Activated naive CD4-positive, alpha-beta T cell treated with anti-CD3 and anti-CD28 coated beads for 36 hours (primary cell): Measurements from ENCODE around the gene PLA2G4A. TPM values are rescaled to one million over a fixed set of nuclear protein-coding genes. Genes with fewer than 3 reads are reported as not detected.
A peak's percentile ranks its signal among the peaks of the same experiment; 100 is the strongest.

Source experiments
- CTCF ChIA-PET: fragments of 350-600 bp; sonication (Branson Sonifier 250); formaldehyde crosslinking; loops from one replicate; lab custom pipeline; 2021; ENCODE audit warnings: antibody characterized with exemption; lab: Charles Lee
- DNase-seq: peaks from one replicate; pipeline ENCODE4 v3.0.0-alpha.2; 2020
- H3K27ac Mint-ChIP-seq: one replicate; pipeline ENCODE4 v1.8.0; 2021; ENCODE audit warnings: mild to moderate bottlenecking, mixed read lengths
- H3K27me3 Mint-ChIP-seq: one replicate; pipeline ENCODE4 v1.8.0; 2021; ENCODE audit warnings: low read depth, mixed read lengths
- H3K36me3 Mint-ChIP-seq: one replicate; pipeline ENCODE4 v1.8.0; 2021; ENCODE audit warnings: low read depth, mixed read lengths
- H3K4me1 Mint-ChIP-seq: one replicate; pipeline ENCODE4 v1.8.0; 2021; ENCODE audit warnings: low read depth, mixed read lengths
- H3K4me3 Mint-ChIP-seq: one replicate; pipeline ENCODE4 v1.8.0; 2021; ENCODE audit warnings: mild to moderate bottlenecking, moderate library complexity, mixed read lengths
- H3K9me3 Mint-ChIP-seq: one replicate; pipeline ENCODE4 v1.8.0; 2021; ENCODE audit warnings: mixed read lengths
- intact Hi-C: fragments of 100-400 bp; cut with micrococcal nuclease; formaldehyde crosslinking; loops from one replicate; pipeline ENCODE4 v1.15.1; 2023
- total RNA-seq, 2 experiments: library from RNA; stranded (reverse); gene quantifications; one replicate each; pipeline ENCODE4 v1.2.3, GENCODE V29; 2021

The PLA2G4A gene
- under 1 TPM; 0.12 to 0.26 TPM for total RNA-seq

DNA sequence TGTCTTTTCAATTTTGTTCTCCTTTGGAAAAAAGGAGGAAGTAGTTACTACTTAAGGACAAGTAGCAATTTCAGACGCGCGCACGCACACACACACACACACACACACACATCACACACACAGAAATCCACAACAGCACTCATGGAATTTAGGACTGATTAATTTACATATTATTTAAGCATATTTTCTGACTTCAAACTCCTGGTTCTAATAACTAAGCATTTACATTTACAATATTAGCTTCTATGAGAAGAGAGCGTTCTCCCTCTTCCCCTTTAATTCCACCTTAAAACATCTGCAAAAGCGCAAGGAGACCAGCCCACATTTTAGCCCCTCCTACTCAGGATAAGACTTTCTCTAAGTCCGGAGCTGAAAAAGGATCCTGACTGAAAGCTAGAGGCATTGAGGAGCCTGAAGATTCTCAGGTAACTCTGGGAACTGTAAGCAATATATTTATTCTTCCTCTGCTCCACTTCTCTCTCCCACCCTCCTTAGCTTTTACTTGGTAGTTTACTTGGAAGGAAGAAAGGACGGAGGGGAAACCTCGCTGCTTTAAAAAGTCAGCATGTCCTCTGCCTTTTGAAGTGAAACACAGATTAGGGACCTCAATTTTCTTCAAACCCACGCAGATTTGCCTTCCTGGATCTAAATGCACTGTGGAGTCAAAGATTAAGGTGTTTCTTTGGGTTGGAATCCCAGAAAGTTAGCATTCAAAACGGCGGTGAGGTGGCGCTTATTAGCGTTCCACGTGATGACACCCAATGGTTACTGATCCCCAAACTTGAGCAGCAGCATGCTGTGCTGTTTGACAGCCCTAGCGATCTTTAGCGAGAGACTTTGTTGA is at the start of gene PLA2G4A:
PLA2G4A (plus strand) TSS at position 339 of the 844 bp plus-strand sequence. CDS start 25,406 bp downstream, outside the sequence.
- Mint-ChIP-seq H3K4me3 (peak within 1 kb of the TSS; percentile 61), H3K9me3 (no peaks in the 10 kb centered on the region), H3K27ac (no peak within 1 kb of the TSS), H3K4me1 (peaks cover 8% of the 10 kb centered on the region), H3K27me3 (peaks cover 20% of the 10 kb centered on the region), H3K36me3 (no peaks in the 10 kb centered on the region)
- intact Hi-C loops: no loop called here
- CTCF ChIA-PET: no interaction called here
- DNase-seq: peak; percentile 12

DNA sequence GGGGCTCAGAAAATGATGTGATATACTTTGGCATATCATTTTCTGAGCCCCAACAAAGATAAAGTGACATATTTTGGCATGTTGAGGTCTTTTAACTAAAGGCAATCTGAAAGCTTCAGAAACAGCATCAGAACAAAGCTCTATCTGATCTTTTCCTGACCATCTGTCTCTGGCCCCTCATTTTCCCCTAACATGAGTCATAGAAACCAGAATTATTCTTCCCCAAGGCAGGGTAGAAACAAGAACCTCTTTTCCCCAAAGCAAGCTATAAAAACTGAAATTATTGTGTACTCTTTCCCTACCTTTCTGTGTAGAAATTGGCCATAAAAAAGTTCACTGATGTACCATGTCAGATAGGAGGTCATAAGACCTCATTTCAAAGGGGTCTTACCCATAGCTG is 48.7 kb upstream of the PLA2G4A start:
- CTCF ChIA-PET: no interaction called here
- no peaks in the 10 kb centered on the region for H3K36me3 Mint-ChIP-seq
- H3K4me3 Mint-ChIP-seq: no peak overlapping the region
- no peaks in the 10 kb centered on the region for H3K4me1 Mint-ChIP-seq
- DNase-seq: no peak
- H3K27me3 Mint-ChIP-seq: peaks cover 7% of the 10 kb centered on the region
- intact Hi-C loops: no loop called here
- H3K27ac Mint-ChIP-seq: no peak overlapping the region
- no peaks in the 10 kb centered on the region for H3K9me3 Mint-ChIP-seq

- H3K4me1 Mint-ChIP-seq: no peaks in the 10 kb centered on the region
- no peak for DNase-seq
- H3K4me3 Mint-ChIP-seq: no peak overlapping the region
- CTCF ChIA-PET: no interaction called here
- no peaks in the 10 kb centered on the region for H3K36me3 Mint-ChIP-seq
- intact Hi-C loops: no loop called here
- no peak overlapping the region for H3K27ac Mint-ChIP-seq
- H3K9me3 Mint-ChIP-seq: no peaks in the 10 kb centered on the region
- peaks cover 7% of the 10 kb centered on the region for H3K27me3 Mint-ChIP-seq
These were observed 47.0 kb upstream of the PLA2G4A start for GRCh38 chr1:186781730-186782129.

GRCh38 chr1:186782791-186783190 is 46.0 kb upstream of the PLA2G4A start:
- Mint-ChIP-seq H3K4me1 (no peaks in the 10 kb centered on the region), H3K4me3 (no peak overlapping the region), H3K27ac (no peak overlapping the region), H3K27me3 (peaks cover 7% of the 10 kb centered on the region), H3K36me3 (no peaks in the 10 kb centered on the region), H3K9me3 (no peaks in the 10 kb centered on the region)
- intact Hi-C loops: no loop called here
- DNase-seq: no peak
- CTCF ChIA-PET: no interaction called here

DNA sequence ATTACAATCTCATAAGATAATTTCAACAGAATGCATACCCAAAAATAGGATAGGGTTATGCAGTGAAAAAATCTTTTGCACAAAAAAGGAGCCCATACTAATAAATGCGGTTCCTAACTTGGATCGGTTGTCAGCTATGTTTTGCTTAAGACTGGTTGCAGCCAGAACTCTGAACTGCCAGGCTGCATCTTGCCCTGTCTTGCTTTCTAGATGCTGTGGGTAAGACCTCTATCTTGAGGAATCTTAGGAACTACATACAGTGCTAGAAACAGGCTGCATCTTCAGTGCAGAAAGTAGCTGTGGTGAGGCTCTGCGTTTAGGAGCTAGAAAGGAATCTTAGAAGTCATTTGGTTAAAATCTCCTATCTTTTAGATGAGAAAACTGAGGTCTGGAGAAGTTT is 45.6 kb upstream of the PLA2G4A start:
- Mint-ChIP-seq H3K27ac (no peak overlapping the region), H3K27me3 (peaks cover 7% of the 10 kb centered on the region), H3K4me3 (no peak overlapping the region), H3K9me3 (no peaks in the 10 kb centered on the region), H3K4me1 (no peaks in the 10 kb centered on the region), H3K36me3 (no peaks in the 10 kb centered on the region)
- CTCF ChIA-PET: no interaction called here
- no peak for DNase-seq
- intact Hi-C loops: no loop called here

DNA sequence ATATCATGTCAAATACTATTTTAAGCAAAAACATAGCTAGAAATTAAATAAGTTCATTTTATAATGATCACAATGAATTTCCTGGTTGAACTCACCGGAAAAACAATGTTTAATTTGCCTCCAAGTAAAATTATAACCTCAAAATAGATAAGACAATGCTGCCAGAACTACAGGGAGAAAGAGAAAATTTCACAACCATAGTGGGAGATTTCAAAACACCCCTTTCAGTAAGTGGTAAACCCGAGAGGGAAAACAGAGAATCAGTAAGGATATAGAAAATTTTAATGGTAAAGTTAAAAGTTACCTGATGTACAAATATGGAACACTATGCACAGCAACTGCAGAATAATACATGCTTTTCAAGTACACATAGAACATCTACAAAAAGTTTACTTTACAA is 43.2 kb upstream of the PLA2G4A start:
- Mint-ChIP-seq H3K9me3 (no peaks in the 10 kb centered on the region), H3K27me3 (peaks cover 4% of the 10 kb centered on the region), H3K4me3 (no peak overlapping the region), H3K36me3 (no peaks in the 10 kb centered on the region), H3K4me1 (no peaks in the 10 kb centered on the region), H3K27ac (no peak overlapping the region)
- CTCF ChIA-PET: no interaction called here
- intact Hi-C loops: no loop called here
- DNase-seq: no peak

DNA sequence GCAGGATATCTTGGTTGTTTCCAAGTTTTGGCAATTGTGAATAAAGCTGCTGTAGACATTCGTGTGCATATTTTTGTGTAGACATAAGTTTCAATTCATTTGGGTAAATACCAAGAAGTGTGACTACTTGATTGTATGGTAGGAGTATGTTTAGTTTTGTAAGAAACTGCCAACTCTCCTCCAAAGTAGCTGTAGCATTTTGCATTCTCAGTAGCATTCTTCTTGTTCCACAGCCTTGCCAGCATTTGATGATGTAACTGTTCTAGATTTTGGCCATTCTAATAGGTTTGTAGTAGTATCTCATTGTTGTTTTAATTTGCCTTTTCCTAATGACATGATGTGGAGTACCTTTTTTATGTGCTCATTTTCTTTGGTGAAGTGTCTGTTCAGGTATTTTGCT is 38.6 kb upstream of the PLA2G4A start:
- Mint-ChIP-seq H3K27me3 (peaks cover 3% of the 10 kb centered on the region), H3K9me3 (no peaks in the 10 kb centered on the region), H3K4me3 (no peak overlapping the region), H3K36me3 (no peaks in the 10 kb centered on the region), H3K27ac (no peak overlapping the region), H3K4me1 (no peaks in the 10 kb centered on the region)
- DNase-seq: no peak
- CTCF ChIA-PET: no interaction called here
- intact Hi-C loops: no loop called here

DNA sequence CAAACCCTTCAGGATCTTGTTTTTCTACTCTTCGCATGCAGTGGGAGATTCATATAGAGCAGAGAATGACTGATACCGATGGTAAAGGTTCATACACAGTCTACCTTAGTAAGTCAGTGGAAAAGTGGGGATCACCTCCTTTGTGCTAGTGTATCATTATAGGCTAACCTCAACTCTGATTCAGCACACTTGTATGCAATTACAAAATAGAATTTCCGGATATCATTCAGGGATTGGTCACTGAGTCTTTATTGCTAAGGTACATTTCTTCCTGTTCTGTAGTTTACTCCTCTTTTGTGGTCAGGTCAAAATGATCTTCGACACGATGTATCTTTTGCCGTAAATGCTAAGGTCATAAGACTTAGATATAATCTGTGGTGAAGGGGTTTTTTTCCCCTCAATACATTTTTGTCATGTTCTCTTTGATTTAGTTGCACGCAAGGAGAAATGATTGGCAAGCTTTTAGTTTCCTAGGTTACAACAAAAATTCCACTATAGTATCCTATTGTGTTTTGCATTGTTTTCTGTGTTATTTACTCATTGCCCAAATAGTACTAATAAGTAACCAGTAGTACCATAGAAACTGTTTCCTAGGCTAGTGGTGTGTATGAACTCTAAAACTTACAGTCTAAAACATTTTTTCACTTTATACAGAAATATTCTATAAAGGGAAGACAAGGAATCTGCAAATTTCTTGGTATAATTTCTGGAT is 35.7 kb upstream of the PLA2G4A start:
- Mint-ChIP-seq H3K27me3 (peaks cover 3% of the 10 kb centered on the region), H3K4me1 (no peaks in the 10 kb centered on the region), H3K36me3 (no peaks in the 10 kb centered on the region), H3K27ac (no peak overlapping the region), H3K9me3 (no peaks in the 10 kb centered on the region), H3K4me3 (no peak overlapping the region)
- CTCF ChIA-PET: no interaction called here
- intact Hi-C loops: no loop called here
- no peak for DNase-seq

GRCh38 chr1:186793582-186793927 is 35.2 kb upstream of the PLA2G4A start:
- no peak overlapping the region for H3K27ac Mint-ChIP-seq
- H3K36me3 Mint-ChIP-seq: no peaks in the 10 kb centered on the region
- peaks cover 3% of the 10 kb centered on the region for H3K27me3 Mint-ChIP-seq
- DNase-seq: no peak
- CTCF ChIA-PET: no interaction called here
- no peaks in the 10 kb centered on the region for H3K9me3 Mint-ChIP-seq
- intact Hi-C loops: no loop called here
- no peaks in the 10 kb centered on the region for H3K4me1 Mint-ChIP-seq
- H3K4me3 Mint-ChIP-seq: no peak overlapping the region

DNA sequence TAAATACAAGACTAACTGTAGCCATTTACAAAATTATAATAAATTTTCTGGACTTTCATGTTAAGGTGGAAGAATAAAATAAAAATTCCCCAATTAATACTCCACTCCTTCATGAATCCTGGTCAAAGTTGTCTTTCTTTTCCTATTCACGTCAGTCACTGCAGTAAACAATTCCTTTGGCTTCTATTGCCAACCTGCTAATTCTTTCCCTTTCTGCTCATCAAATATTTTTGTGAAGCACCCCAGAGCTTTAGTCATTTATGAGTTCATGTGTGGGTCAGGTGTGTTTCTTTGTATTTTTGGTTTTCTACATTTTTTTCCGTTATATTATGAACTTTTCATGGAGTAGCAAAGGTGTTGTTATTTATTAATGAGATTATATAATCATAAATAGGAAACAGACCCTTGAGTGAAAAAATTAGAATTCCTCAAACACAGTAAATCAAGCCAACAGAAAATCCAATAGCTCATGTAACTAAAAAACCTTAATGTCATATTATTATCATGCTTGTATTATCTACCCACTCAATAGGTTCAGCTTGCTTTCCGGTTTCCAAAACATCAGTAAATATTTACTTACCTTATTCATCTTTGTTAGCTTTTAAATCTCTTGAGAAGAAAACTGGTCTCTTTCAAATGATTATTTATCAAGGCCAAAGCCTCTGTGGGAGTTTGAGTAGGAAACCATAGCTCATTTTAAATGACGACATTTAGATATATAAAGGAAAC is 29.6 kb upstream of the PLA2G4A start:
- CTCF ChIA-PET: interaction anchor here (0.7 to 1.3 kb wide), 3 partner anchors 15 to 187 kb away, joined by 3 to 5 read pairs (median 3); no protein-coding TSS in a partner anchor
- intact Hi-C loops: no loop called here
- H3K4me3 Mint-ChIP-seq: no peak overlapping the region
- H3K9me3 Mint-ChIP-seq: no peaks in the 10 kb centered on the region
- no peaks in the 10 kb centered on the region for H3K36me3 Mint-ChIP-seq
- H3K27me3 Mint-ChIP-seq: peaks cover 3% of the 10 kb centered on the region
- H3K27ac Mint-ChIP-seq: no peak overlapping the region
- H3K4me1 Mint-ChIP-seq: no peaks in the 10 kb centered on the region
- no peak for DNase-seq

- H3K36me3 Mint-ChIP-seq: no peaks in the 10 kb centered on the region
- no peak overlapping the region for H3K27ac Mint-ChIP-seq
- H3K4me3 Mint-ChIP-seq: no peak overlapping the region
- CTCF ChIA-PET: interaction anchor here (0.7 to 1.3 kb wide), 3 partner anchors 15 to 187 kb away, joined by 3 to 5 read pairs (median 3); no protein-coding TSS in a partner anchor
- H3K27me3 Mint-ChIP-seq: no peaks in the 10 kb centered on the region
- intact Hi-C loops: no loop called here
- no peak for DNase-seq
- no peaks in the 10 kb centered on the region for H3K9me3 Mint-ChIP-seq
- H3K4me1 Mint-ChIP-seq: no peaks in the 10 kb centered on the region
These were observed 29.1 kb upstream of the PLA2G4A start for GRCh38 chr1:186799689-186800054.

DNA sequence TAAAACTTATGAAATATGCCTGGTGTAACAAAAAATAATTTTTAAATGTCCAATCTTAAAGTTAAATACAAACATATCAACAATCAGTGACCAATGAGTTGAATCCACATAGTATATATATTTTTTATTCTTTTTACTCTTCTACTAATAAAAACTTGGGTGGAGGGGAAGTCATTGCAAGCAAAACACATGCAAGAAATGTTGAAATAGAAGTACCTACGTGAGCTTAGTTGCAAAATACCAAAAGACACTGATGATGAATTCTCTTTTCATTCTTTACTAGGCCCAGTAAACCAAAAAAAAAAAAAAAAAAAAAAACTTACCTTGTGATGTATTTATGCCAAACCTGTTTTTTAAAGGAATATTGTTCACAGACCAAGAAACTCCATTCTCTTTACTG is 26.4 kb upstream of the PLA2G4A start:
- H3K9me3 Mint-ChIP-seq: no peaks in the 10 kb centered on the region
- no peaks in the 10 kb centered on the region for H3K4me1 Mint-ChIP-seq
- no peaks in the 10 kb centered on the region for H3K36me3 Mint-ChIP-seq
- H3K4me3 Mint-ChIP-seq: no peak overlapping the region
- no peak overlapping the region for H3K27ac Mint-ChIP-seq
- no peaks in the 10 kb centered on the region for H3K27me3 Mint-ChIP-seq
- no peak for DNase-seq
- CTCF ChIA-PET: no interaction called here
- intact Hi-C loops: no loop called here
